IMR-90 (cell line): ENCODE measurements around the gene CYGB. TPM values are rescaled to one million over a fixed set of nuclear protein-coding genes. Genes with fewer than 3 reads are reported as not detected.
A peak's percentile ranks its signal among the peaks of the same experiment; 100 is the strongest.

ENCODE experiments used
- ATAC-seq: fragments of 200-7000 bp; cut with Tn5 transposase; 2 replicates; pipeline ENCODE4 v1.9.1; 2020; ENCODE audit warnings: low read depth, mild to moderate bottlenecking, moderate library complexity
- BruUV-seq: library from RNA; stranded (reverse); fragments of 400-500 nt; replicated peaks from 2 replicates; lab custom pipeline; 2021; lab: Mats Ljungman, UMichigan
- CTCF ChIA-PET: fragments of 300-600 bp; formaldehyde crosslinking; extraction: SDS; loops from one replicate; lab custom pipeline; 2021; ENCODE audit warnings: antibody characterized with exemption; lab: Yijun Ruan, JAX
- POLR2A ChIA-PET: fragments of 300-600 bp; sonication (Branson Sonifier 250); formaldehyde crosslinking; loops from one replicate; lab custom pipeline; 2022; ENCODE audit warnings: antibody characterized with exemption; ENCODE audit not compliant: unreplicated experiment; lab: Charles Lee
- DNase-seq: peaks from one replicate; pipeline ENCODE4 v3.0.0; 2013
- H2AFZ ChIP-seq: replicated peaks from 2 replicates; pipeline ENCODE3; 2013; ENCODE audit warnings: low read length, mild to moderate bottlenecking; ENCODE audit not compliant: poor library complexity
- H2AK5ac ChIP-seq: 2 replicates; pipeline ENCODE4 v1.6.1; 2013; ENCODE audit warnings: low read depth, low read length, inconsistent platforms
- H2AK9ac ChIP-seq: replicated peaks from 2 replicates; pipeline ENCODE3; 2013; ENCODE audit warnings: mild to moderate bottlenecking, low read depth, low read length, moderate library complexity; ENCODE audit not compliant: poor library complexity
- H2BK120ac ChIP-seq: 2 replicates; pipeline ENCODE4 v1.6.1; 2013; ENCODE audit warnings: low read depth, low read length, inconsistent platforms
- H2BK15ac ChIP-seq: 3 replicates; pipeline ENCODE4 v1.6.1; 2013; ENCODE audit warnings: low read depth, low read length, inconsistent platforms
- H2BK20ac ChIP-seq: 2 replicates; pipeline ENCODE4 v1.6.1; 2013; ENCODE audit warnings: low read depth, mild to moderate bottlenecking, inconsistent platforms, low read length, moderate library complexity
- H2BK5ac ChIP-seq: 2 replicates; pipeline ENCODE4 v1.6.1; 2013; ENCODE audit warnings: mild to moderate bottlenecking, low read depth, low read length, inconsistent platforms; ENCODE audit not compliant: poor library complexity, severe bottlenecking
- H3K14ac ChIP-seq: replicated peaks from 2 replicates; pipeline ENCODE4 v1.6.1; 2013; ENCODE audit warnings: low read depth, low read length, inconsistent platforms
- H3K18ac ChIP-seq: 2 replicates; pipeline ENCODE4 v1.6.1; 2013; ENCODE audit warnings: low read depth, low read length, control low read depth
- H3K23ac ChIP-seq: 2 replicates; pipeline ENCODE4 v1.6.1; 2013; ENCODE audit warnings: low read depth, low read length, inconsistent platforms
- H3K27ac ChIP-seq: 2 replicates; pipeline ENCODE4 v1.5.1; 2013; ENCODE audit warnings: mild to moderate bottlenecking, control low read depth, low read length; ENCODE audit not compliant: insufficient read depth
- H3K27me3 ChIP-seq: 2 replicates; pipeline ENCODE4 v1.6.1; 2013; ENCODE audit warnings: low read length; ENCODE audit not compliant: control insufficient read depth, insufficient read depth
- H3K36me3 ChIP-seq: 2 replicates; pipeline ENCODE4 v1.6.1; 2013; ENCODE audit warnings: low read length, mixed read lengths; ENCODE audit not compliant: control insufficient read depth, insufficient read depth
- H3K4ac ChIP-seq: 2 replicates; pipeline ENCODE4 v1.6.1; 2013; ENCODE audit warnings: low read depth, low read length, inconsistent platforms
- H3K4me1 ChIP-seq: 2 replicates; pipeline ENCODE4 v1.6.1; 2013; ENCODE audit warnings: low read length, mixed read lengths; ENCODE audit not compliant: control insufficient read depth, insufficient read depth
- H3K4me2 ChIP-seq: 2 replicates; pipeline ENCODE4 v1.6.1; 2013; ENCODE audit warnings: low read depth, mild to moderate bottlenecking, control low read depth, low read length, moderate library complexity
- H3K4me3 ChIP-seq: 2 replicates; pipeline ENCODE4 v1.5.1; 2013; ENCODE audit warnings: low read depth, mild to moderate bottlenecking, control low read depth, low read length, moderate library complexity; ENCODE audit not compliant: insufficient read depth
- H3K56ac ChIP-seq: 2 replicates; pipeline ENCODE4 v1.6.1; 2013; ENCODE audit warnings: low read length, inconsistent platforms; ENCODE audit not compliant: insufficient read depth; ENCODE audit errors: extremely low read depth
- H3K79me1 ChIP-seq, 2 experiments: 2 replicates each; pipeline ENCODE4 v1.6.1; 2013; ENCODE audit warnings: low read length in 2 of 2, inconsistent platforms in 1 of 2, low read depth in 1 of 2
- H3K9ac ChIP-seq: 2 replicates; pipeline ENCODE4 v1.6.1; 2013; ENCODE audit warnings: low read depth, low read length, control low read depth
- H3K9me1 ChIP-seq: 2 replicates; pipeline ENCODE4 v1.6.1; 2013; ENCODE audit warnings: low read length, inconsistent platforms; ENCODE audit not compliant: insufficient read depth
- H3K9me3 ChIP-seq: 2 replicates; pipeline ENCODE4 v1.6.1; 2013; ENCODE audit warnings: low read length; ENCODE audit not compliant: control insufficient read depth, insufficient read depth
- H4K20me1 ChIP-seq: 2 replicates; pipeline ENCODE4 v1.6.1; 2013; ENCODE audit warnings: low read length, inconsistent platforms; ENCODE audit not compliant: insufficient read depth
- H4K5ac ChIP-seq: 2 replicates; pipeline ENCODE4 v1.6.1; 2013; ENCODE audit warnings: mild to moderate bottlenecking, low read depth, low read length, control low read depth
- H4K8ac ChIP-seq, 2 experiments: 2 replicates each; pipeline ENCODE4 v1.6.1; 2013; ENCODE audit warnings: low read depth in 2 of 2, low read length in 2 of 2, control low read depth in 1 of 2, inconsistent platforms in 1 of 2
- H4K91ac ChIP-seq: 2 replicates; pipeline ENCODE4 v1.6.1; 2013; ENCODE audit warnings: low read depth, low read length, inconsistent platforms; ENCODE audit not compliant: insufficient read depth
- CEBPB ChIP-seq: IDR thresholded peaks from 2 replicates; pipeline ENCODE4 v1.6.1; 2012; ENCODE audit warnings: low read depth, low read length, improper control_type of control experiment
- CHD1 ChIP-seq: IDR thresholded peaks from 2 replicates; pipeline ENCODE4 v1.6.1; 2012; ENCODE audit warnings: low read depth, low read length, improper control_type of control experiment
- MAFK ChIP-seq: IDR thresholded peaks from 2 replicates; pipeline ENCODE4 v1.6.1; 2012; ENCODE audit warnings: low read depth, low read length, improper control_type of control experiment
- MXI1 ChIP-seq: IDR thresholded peaks from 2 replicates; pipeline ENCODE4 v1.6.1; 2012; ENCODE audit warnings: low read depth, mild to moderate bottlenecking, low read length, moderate library complexity, borderline replicate concordance
- NFE2L2 ChIP-seq: fragments of 150-350 bp; IDR thresholded peaks from 2 replicates; pipeline ENCODE4 v1.6.1; 2016; ENCODE audit warnings: low read depth, mild to moderate bottlenecking, low read length
- RAD21 ChIP-seq: IDR thresholded peaks from 2 replicates; pipeline ENCODE4 v1.6.1; 2012; ENCODE audit warnings: low read length, improper control_type of control experiment
- RCOR1 ChIP-seq: IDR thresholded peaks from 2 replicates; pipeline ENCODE4 v1.6.1; 2012; ENCODE audit warnings: mild to moderate bottlenecking, low read length, improper control_type of control experiment; ENCODE audit not compliant: insufficient replicate concordance
- USF2 ChIP-seq: fragments of 150-350 bp; IDR thresholded peaks from 2 replicates; pipeline ENCODE4 v1.6.1; 2017; ENCODE audit warnings: mild to moderate bottlenecking, antibody characterized with exemption, low read length, low read depth
- WGBS, 2 experiments: methylation state at CpG; one replicate each; pipeline versions ENCODE4 v1.1.5 to v1.1.7; 2013; ENCODE audit warnings: missing lambda C conversion rate in 2 of 2; ENCODE audit not compliant: insufficient read length in 1 of 2; ENCODE audit errors: extremely low coverage in 2 of 2; 5-methylcytosine and 5-hydroxymethylcytosine counted together
- dilution Hi-C: fragments of 300-500 bp; cut with HindIII; formaldehyde crosslinking; loops from one replicate; pipeline ENCODE4 v1.14.3; 2018; ENCODE audit warnings: low sequenced_read_pairs; ENCODE audit not compliant: unreplicated experiment
- in situ Hi-C: fragments of 300-500 bp; cut with MboI; formaldehyde crosslinking; loops from 3 replicates; pipeline ENCODE4 v1.14.3; 2019; ENCODE audit warnings: low sequenced_read_pairs, inconsistent platforms, mixed read lengths
- intact Hi-C: fragments of 100-400 bp; cut with micrococcal nuclease; formaldehyde crosslinking; loops from 2 replicates; pipeline ENCODE4 v1.10.0; 2022
- polyA plus RNA-seq, 3 experiments: library from polyadenylated mRNA; depleted of rRNA; stranded (reverse); fragments of >200 nt; gene quantifications; 2 replicates each; pipeline ENCODE4 v1.2.3, GENCODE V29; 2012; ENCODE audit warnings: low replicate concordance in 1 of 3
- total RNA-seq: library from RNA; depleted of rRNA; stranded (reverse); fragments of >200 nt; gene quantifications from 2 replicates; pipeline ENCODE4 v1.2.3, GENCODE V29; 2012
- TF ChIP-seq, protein P1 (sequence below): conservative IDR thresholded peaks from 2 replicates; pipeline ENCODE4 v1.5.1; 2012; ENCODE audit warnings: mild to moderate bottlenecking, low read depth, low read length, improper control_type of control experiment

The CYGB gene
- total and polyA plus RNA-seq, 2 of the 4 experiments (the other 2 are of a cell fraction): 1.3 to 2.9 TPM

GRCh38 chr17:76499267-76499667 is 38.2 kb downstream of the CYGB start:
- Histone ChIP-seq H3K27ac (no peak overlapping the region), H2AK9ac (peak overlapping the region; percentile 60), H3K4me2 (no peak overlapping the region), H3K4ac (peak overlapping the region; percentile 54), H2BK20ac (peak overlapping the region; percentile 18; the same call in 1 of the 2 replicates), H3K18ac (peak overlapping the region; percentile 83; the same call in 1 of the 2 replicates), H2BK15ac (no peak overlapping the region; the same call in 2 of the 3 replicates), H2BK5ac (no peak overlapping the region), H3K9ac (no peak overlapping the region), H4K8ac (peak overlapping the region; percentile 46 to 77; a peak in 2 of 4 replicates), H3K9me1 (peaks cover 16% of the 10 kb centered on the region), H2AFZ (peak overlapping the region; percentile 13), H4K20me1 (no peaks in the 10 kb centered on the region), H3K4me3 (no peak overlapping the region), H3K23ac (peak overlapping the region; percentile 3; the same call in 1 of the 2 replicates), H3K14ac (peak overlapping the region; percentile 42; the same call in 1 of the 2 replicates), H2AK5ac (peak overlapping the region; percentile 72; the same call in 1 of the 2 replicates), H3K79me1 (peaks cover 4 to 30% of the 10 kb centered on the region in 2 experiments; a peak in 3 of 4 replicates), H3K27me3 (no peaks in the 10 kb centered on the region), H4K91ac (no peak overlapping the region; the same call in 1 of the 2 replicates), H4K5ac (peak overlapping the region; percentile 89; the same call in 1 of the 2 replicates), H3K56ac (no peak overlapping the region), H3K36me3 (no peaks in the 10 kb centered on the region), H3K4me1 (peaks cover 27% of the 10 kb centered on the region), H3K9me3 (no peaks in the 10 kb centered on the region), H2BK120ac (peak overlapping the region; percentile 46; the same call in 1 of the 2 replicates)
- dilution Hi-C loops (no loop called here), intact Hi-C loops (no loop called here), in situ Hi-C loops (no loop called here)
- no TSS peak for BruUV-seq
- ChIA-PET CTCF (no interaction called here), POLR2A (no interaction called here)
- TF ChIP-seq CHD1 (no peak), USF2 (no peak), MAFK (no peak), RCOR1 (no peak), RAD21 (no peak), MXI1 (no peak), CEBPB (no peak), NFE2L2 (no peak)
- TF ChIP-seq, protein P1, sequence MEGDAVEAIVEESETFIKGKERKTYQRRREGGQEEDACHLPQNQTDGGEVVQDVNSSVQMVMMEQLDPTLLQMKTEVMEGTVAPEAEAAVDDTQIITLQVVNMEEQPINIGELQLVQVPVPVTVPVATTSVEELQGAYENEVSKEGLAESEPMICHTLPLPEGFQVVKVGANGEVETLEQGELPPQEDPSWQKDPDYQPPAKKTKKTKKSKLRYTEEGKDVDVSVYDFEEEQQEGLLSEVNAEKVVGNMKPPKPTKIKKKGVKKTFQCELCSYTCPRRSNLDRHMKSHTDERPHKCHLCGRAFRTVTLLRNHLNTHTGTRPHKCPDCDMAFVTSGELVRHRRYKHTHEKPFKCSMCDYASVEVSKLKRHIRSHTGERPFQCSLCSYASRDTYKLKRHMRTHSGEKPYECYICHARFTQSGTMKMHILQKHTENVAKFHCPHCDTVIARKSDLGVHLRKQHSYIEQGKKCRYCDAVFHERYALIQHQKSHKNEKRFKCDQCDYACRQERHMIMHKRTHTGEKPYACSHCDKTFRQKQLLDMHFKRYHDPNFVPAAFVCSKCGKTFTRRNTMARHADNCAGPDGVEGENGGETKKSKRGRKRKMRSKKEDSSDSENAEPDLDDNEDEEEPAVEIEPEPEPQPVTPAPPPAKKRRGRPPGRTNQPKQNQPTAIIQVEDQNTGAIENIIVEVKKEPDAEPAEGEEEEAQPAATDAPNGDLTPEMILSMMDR: no peak
- DNase-seq (no peak), ATAC-seq (no peak)
- 80% methylated on average over 2 of the region's 5 CpGs; no CpG with 5 or more reads in 1 of the 2 experiments for WGBS, 2 experiments
